Measurements from ENCODE around the gene OSBP2. TPM values are rescaled to one million over a fixed set of nuclear protein-coding genes. Genes with fewer than 3 reads are reported as not detected.

The OSBP2 gene
- total RNA-seq, 4 donors from 2014 or later: 0.49 to 8.2 (median 0.72) TPM

- TF ChIP-seq CTCF (IDR thresholded peaks at IDR 0.05; ENCODE audit: low read depth): no peak
Measured at GRCh38 chr22:30785527-30785926, 90.9 kb downstream of the OSBP2 start.

- no peak for TF ChIP-seq CTCF (IDR thresholded peaks at IDR 0.05; ENCODE audit: low read depth)
Measured at GRCh38 chr22:30790366-30790765, 95.7 kb downstream of the OSBP2 start.

DNA sequence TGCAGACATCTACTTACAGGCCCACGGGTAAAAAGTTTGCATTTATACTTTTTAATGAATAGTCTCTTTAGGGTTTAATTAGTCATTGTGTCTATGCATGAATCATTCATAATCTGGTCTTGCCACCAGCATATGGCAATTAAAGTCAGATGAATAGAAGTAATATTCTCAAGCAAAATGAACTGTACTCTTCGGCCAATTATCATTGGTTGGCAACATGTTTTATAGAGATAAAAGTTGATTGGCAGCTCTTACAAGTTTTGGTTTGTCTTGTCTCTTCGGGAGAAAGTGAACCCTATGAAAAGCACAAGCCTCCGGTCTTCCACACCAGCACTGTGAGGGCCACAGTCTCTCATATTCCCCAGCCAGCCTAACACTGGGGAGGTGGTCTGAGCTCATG, 97.8 kb downstream of the OSBP2 start:
- TF ChIP-seq CTCF (IDR thresholded peaks at IDR 0.05; ENCODE audit: low read depth): no peak

GRCh38 chr22:30795118-30795517, 100.4 kb downstream of the OSBP2 start:
- TF ChIP-seq CTCF (IDR thresholded peaks at IDR 0.05; ENCODE audit: low read depth): no peak

- no peak for TF ChIP-seq CTCF (IDR thresholded peaks at IDR 0.05; ENCODE audit: low read depth)
Measured at GRCh38 chr22:30801695-30802094, 107.0 kb downstream of the OSBP2 start.

- TF ChIP-seq CTCF (IDR thresholded peaks at IDR 0.05; ENCODE audit: low read depth): no peak
Measured at GRCh38 chr22:30802202-30803166, 107.8 kb downstream of the OSBP2 start.

DNA sequence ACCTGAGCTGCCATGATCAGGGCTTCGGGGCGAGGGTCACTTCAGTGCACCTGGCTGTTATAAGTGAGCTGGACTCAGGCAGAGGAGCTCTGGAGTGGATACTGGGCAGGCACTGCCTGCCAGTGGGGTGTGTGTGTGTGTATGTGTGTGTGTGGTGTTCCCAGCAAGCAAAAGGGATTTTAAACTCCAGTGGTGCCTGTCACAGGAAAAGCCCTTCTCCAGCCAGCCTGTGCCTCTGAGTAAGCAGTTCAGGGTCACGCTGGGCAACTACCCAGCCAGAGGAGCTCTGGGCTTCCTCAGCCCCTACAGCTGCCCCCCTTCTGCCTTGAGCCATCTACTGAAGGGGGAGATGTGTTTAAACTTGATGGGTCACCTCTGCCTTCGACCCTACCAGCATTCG, 109.0 kb downstream of the OSBP2 start:
- TF ChIP-seq CTCF (IDR thresholded peaks at IDR 0.05; ENCODE audit: low read depth): no peak
